GM12892 (cell line): ENCODE results near the gene HAUS6.

ENCODE experiments used
- POLR2AphosphoS5 ChIP-seq: IDR thresholded peaks from 2 replicates; pipeline ENCODE4 v1.6.1; 2011; ENCODE audit warnings: low read depth, low read length, control low read depth
- TAF1 ChIP-seq: IDR thresholded peaks from 2 replicates; pipeline ENCODE4 v1.6.1; 2011; ENCODE audit warnings: low read depth, mild to moderate bottlenecking, control low read depth, low read length, borderline replicate concordance

- TF ChIP-seq TAF1, result no peak
- TF ChIP-seq POLR2AphosphoS5, result no peak
These were observed 27.9 kb downstream of the HAUS6 start for GRCh38 chr9:19074836-19075235.
